ENCODE results near the gene EXOC6.

- TF ChIP-seq CTCF (conservative IDR thresholded peaks at IDR 0.05; ENCODE audit: low read length) (no peak), EZH2phosphoT487 (IDR thresholded peaks at IDR 0.05; ENCODE audit: borderline replicate concordance, low read depth, low read length) (no peak)
Observed at GRCh38 chr10:92851003-92851402, 2.7 kb downstream of the EXOC6 start.
